Measurements from ENCODE around the gene STOM.

Gene STOM

DNA sequence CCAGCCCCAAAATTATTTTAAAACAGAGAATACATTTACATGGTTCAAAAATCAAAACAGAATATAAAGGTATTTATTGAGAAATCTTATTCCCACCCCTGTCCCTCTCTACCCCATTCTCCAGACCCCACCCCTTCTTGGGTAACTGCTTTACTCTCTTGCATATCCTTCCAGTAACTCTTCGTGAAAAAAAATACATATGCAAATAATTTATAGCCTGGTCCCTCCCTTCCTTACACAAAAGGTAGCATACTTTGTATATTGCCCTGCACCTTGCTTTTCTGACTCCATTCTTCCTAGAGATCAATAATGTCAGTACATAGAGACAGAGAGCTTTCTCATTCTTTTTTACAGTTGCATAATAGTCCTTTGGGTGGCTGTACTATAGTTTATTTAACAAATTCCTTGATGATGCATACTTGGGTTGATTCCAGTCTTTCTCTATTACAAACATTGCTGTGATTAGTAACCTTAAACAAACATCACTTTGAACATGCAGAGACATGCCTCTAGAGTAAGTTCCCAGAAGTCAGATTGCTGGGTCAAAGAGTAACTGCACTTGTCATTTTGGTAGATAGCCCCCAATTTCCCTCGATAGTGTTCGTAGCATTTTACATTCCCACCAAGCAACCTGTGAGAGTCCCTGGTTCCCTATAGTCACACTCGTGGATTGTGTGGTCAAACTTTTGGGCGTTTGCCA, 47.9 kb downstream of the STOM start:
- no peak for DNase-seq (ENCODE audit: low read depth in 2 of 2)

DNA sequence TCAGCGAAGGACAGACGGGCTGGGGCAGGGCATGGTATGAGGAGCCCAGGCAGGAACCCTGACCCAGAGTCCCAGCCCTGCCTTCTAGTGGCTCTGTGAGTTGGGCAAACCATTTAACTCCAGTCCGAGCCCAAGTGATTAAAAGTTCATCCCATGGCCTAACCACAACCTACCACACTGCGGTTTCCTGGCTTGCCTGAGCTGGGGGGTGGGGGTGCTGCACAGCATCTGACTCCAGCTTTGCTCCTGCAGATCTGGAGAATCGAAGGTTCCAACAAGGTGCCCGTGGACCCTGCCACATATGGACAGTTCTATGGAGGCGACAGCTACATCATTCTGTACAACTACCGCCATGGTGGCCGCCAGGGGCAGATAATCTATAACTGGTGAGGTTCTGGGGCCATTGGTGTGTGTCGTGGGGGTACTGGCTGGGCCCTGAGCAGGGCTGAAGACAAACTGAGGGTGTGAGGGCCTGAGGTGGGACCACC, 49.0 kb downstream of the STOM start:
- no peak for DNase-seq (ENCODE audit: low read depth in 2 of 2)

DNA sequence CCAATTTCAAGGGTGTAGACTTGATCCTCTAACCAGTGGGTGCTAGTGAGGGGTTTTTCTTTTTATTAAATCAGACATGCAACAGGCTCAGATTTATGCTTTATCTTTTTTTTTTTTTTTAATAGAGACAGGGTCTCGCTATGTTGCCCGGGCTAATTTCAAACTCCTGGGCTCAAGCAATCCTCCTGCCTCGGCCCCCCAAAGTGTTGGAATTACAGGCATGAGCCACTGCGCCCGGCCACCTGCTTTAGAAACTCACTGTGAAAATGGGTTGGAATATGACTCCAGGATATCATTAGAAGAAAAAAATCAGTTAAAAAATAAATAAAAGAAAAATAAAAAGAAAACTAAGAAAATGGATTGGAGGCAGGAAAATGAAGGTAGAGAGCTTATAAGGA, 50.7 kb downstream of the STOM start:
- no peak for DNase-seq (ENCODE audit: low read depth in 2 of 2)

DNA sequence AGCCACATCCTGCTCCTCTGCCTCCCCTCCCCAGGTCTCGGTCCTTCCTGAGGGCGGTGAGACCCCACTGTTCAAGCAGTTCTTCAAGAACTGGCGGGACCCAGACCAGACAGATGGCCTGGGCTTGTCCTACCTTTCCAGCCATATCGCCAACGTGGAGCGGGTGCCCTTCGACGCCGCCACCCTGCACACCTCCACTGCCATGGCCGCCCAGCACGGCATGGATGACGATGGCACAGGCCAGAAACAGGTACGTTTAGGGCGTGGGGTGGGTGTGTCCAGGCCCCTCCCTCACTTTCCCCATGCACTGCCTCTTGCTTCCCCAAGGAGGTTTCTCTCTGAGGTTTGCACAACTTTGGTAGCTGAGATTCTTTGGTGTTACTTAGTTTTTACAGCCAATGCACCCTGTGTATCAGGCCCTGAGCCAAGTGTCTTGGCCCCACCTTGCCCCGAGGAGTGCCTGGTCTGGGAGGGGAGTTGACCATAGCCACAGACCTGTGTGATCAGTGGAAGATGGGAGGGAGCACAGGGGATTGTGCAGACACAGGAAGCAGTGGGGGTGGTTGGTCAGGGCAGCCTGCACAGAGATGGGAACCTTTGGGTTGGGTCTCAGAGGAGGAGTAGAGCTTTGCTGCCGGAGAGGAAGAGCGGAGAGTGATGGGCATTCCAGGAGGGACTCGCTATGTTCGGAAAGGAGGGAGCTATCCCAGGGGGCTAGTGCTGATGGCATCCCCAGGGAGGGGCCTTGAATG, 51.2 kb downstream of the STOM start:
- no peak for DNase-seq (ENCODE audit: low read depth in 2 of 2)

DNA sequence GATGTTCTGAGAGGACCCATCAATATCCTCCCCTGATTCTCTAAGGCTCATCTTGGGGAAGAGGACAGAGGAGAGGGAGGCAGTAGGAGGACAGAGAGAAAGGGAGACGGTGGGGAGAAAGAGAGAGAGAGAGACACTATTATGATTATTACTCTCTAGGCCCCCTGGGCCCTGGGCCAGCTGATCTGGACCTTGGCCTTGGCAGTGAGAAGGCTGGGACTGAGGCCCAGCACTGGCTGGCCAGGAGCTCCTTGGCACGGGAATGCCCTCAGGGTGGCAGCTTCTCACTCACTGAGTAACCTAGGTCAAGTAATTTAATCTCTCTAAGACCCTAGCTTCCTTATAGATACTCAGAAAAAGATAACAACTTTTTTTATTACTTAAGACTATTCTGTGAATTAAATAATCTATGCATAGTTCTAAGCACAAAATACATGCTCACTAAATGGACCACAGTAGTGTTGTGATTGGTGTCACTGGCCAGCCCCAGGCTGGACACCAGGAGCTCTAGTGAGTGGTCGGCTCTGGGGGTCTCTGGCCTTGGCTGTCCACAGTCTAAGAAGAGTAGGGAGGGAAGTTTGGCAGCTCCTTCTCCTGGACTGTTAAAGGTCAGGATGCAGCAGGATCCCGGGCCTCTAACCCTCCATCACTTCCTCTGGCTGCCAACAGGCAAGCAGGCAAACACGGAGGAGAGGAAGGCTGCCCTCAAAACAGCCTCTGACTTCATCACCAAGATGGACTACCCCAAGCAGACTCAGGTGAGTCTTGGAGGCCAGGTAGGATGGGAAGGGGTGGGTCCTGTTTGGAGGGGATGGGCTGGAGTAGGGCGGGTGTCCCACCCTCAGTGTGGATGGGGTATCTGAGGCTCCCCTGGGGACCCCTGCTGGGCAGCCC, 52.1 kb downstream of the STOM start:
- DNase-seq (ENCODE audit: low read depth in 2 of 2): no peak

DNA sequence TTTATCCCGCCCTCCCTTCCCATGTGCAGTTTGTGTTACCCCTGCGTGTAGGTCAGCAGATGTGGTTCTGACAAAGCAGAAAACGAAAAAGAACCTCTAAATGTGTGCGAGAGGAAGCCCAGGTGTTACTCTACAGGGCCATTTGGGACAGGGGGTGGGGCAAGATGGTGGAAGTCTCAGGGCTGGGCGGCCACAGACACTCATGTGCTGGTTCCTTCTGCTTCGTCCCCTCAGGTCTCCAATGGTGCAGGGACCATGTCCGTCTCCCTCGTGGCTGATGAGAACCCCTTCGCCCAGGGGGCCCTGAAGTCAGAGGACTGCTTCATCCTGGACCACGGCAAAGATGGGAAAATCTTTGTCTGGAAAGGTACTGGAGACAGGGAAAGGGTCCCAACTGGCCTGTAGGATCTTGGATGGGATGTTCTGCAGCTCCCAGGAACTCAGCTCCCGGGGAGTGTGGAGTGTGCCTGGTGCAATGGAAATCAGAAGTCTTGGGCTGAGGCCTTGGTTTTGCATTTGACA, 53.1 kb downstream of the STOM start:
- no peak for DNase-seq (ENCODE audit: low read depth in 2 of 2)

DNA sequence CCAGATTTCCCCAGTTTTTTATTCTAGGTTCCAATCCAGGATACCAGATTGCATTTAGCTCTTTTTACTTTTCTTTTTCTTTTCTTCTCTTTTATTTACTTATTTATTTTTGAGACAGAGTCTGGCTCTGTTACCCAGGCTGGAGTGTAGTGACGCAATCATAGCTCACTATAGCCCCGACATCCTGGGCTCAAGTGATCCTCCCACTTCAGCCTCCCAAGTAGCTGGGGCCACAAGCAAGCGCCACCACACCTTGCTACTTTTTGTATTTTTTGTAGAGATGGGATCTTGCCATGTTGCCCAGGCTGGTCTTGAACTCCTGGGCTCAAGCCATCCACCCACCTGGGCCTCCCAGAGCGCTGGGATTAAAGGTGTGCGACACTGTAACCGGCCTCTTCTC, 53.7 kb downstream of the STOM start:
- no peak for DNase-seq (ENCODE audit: low read depth in 2 of 2)

DNA sequence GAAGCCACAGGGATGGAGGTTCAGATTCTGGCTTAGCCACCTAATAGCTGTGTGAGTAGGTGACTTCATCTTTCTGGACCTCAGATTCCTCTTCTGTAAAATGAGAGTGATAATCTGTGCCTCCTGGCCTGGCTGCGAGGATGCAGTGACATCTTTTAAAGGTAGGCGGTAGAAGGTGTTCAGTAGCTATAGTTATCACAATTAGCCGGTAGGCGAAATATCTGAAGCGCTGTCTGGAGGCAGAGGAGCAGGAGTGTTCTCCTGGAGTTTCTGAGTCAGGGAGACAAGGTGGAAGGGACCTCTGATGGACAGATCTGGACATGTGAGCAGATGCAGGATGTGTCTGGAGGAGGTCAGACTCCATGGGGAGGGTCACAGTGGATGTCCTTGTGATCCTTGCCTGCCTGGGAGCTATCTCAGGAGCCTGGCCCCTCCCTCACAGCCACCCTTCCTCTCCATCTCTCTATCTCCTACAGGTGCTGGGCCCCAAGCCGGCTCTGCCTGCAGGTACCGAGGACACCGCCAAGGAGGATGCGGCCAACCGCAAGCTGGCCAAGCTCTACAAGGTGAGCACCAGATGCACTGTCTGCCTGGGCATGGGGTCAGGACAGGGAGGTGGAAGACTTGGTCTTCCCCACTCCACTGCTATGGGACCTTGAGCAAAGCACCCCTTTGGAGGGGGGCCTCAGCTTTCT, 56.4 kb downstream of the STOM start:
- no peak for DNase-seq (ENCODE audit: low read depth in 2 of 2)

DNA sequence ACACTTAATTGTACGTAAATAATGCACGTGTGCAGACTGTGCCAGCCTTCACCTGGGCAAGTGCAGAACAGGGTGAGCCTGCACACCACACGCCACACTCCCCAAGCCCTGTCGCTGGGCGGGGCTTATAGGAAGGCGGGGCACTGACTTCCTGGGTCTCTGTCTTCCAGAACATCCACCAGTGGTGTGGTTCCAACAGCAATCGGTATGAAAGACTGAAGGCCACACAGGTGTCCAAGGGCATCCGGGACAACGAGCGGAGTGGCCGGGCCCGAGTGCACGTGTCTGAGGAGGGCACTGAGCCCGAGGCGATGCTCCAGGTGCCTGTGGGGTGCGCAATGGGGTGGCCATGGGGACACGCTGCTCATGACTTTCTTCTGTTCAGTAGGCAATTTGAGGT, 57.9 kb downstream of the STOM start:
- DNase-seq (ENCODE audit: low read depth in 2 of 2): no peak

DNA sequence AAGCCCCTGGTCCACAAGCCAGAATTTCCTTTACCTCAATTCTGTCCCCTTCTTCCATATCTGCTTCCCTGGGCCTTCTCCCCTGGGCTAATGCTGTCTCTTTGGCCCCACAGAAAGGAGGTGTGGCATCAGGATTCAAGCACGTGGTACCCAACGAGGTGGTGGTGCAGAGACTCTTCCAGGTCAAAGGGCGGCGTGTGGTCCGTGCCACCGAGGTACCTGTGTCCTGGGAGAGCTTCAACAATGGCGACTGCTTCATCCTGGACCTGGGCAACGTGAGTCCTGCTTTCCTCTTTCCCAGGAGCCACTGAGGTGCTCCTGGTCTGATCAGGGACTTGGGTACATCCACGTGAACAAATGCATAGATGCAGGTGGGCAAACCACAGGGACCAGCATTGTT, 59.5 kb downstream of the STOM start:
- DNase-seq (ENCODE audit: low read depth in 2 of 2): no peak

DNA sequence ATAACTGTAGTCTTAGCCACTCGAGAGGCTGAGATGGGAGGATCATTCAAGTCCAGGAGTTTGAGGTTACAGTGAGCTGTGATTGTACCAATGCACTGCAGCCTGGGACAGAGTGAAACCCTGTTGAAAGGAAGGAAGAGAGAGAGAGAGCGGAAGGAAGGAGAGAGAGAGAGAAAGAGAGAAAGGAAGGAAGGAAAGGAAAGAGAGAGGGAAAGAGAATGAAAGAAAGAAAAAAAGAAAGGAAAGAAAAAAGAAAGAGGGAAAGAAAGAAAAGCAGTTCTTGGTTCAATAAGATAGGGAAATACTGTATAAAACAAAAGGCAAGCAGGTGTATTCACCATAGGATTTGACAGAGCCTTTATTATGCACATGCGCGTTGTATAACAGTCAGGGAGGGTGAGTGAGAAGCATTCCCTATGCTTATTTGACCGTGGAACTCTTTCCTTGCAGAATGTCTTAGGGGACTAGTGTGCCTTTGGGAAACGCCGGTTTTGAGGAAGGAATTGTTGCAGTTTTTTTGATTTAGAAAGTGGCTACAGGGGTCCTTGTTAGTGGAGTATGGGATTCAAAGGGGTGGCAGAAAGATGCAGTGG, 60.1 kb downstream of the STOM start:
- no peak for DNase-seq (ENCODE audit: low read depth in 2 of 2)

DNA sequence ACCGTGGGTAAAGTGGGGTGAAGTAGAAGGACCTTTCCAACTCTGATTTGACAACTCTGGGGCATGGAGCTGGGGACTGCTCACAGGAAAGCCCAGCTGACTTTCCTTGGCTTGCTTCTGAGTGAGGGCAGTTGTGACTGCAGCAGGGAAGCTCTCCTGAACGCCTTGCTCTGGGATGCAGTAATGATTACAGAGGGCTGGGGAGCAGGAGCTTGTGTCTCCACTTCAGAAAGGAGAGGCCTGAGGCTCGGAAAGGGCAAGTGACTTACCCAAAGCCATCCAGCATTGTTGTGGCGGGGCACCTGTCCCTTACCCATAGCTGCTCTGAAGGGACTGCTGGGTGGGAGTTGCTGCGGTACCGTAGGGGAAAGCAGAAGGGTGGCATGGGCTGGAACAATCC, 60.9 kb downstream of the STOM start:
- no peak for DNase-seq (ENCODE audit: low read depth in 2 of 2)

DNA sequence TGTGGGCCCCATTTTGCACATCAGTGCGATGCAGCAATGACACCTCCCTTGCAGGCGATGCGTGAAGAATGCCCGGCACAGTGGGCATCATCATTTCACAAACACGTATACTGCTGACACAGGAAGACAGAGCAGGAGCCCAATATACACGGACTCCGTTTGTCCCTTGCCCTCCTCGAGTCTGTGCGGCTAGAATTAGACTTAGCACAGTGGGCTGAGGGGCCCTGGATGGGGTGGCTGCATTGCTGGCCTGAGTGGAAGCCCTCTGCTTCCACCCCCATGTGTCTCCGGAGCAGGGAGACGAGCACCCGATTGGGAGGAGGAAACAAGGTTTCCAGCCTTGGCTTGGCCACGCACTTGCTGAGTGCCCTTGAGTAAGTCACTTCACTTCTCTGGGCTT, 61.3 kb downstream of the STOM start:
- no peak for DNase-seq (ENCODE audit: low read depth in 2 of 2)

DNA sequence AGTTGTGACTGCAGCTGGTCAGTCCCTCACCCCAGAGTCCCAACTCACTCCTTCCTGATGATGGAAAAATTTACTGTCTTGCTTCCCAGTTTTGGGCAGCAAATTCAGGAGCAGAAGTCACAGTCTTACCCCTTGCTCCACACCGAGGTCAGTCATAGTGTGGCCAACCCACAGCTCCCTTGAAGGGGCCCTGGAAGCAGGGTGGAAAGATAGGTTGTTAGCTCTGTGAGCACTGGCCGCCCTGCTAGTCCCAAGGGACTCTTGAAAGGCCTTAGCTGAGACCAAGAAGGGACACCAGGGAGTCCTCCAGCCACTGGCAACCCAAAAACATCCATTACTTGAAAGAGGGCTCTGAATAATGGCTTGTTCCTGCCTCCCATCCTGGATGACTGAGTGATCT, 62.1 kb downstream of the STOM start:
- no peak for DNase-seq (ENCODE audit: low read depth in 2 of 2)

DNA sequence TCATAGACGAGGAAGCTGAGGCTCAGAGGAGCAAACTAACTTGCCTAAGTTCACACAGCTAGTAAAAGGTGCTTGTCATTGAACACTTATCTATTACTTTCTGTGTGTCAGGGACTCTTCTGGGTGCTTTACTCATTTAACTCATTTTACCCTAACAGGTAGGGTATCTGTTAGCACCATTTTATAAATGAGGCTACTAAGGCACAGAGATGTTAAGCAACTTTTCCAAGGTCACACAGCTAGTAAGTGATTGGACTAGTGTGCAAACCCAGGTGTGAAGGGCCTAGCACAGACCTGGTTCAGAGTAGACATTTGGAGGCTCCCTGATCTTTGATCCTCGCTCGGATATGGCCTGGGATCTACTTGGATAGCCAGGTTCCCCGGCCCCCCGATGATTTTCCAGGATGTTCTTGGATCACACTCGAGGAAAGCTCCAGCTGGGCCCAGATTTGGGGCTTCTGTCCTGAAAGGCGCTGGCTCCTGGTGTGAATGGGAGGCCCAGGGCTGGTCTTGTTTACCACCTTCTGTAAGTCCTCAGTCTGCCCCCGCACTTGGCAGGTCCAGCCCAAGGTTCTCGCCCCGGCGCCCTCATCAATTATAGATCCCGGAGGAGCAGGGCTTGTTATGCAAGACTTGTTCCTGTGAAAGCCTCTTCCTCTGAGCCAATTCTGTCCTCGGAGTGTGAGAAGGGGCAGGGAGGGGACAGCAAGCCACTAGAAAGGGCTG, 64.6 kb downstream of the STOM start:
- DNase-seq (ENCODE audit: low read depth in 2 of 2): no peak

DNA sequence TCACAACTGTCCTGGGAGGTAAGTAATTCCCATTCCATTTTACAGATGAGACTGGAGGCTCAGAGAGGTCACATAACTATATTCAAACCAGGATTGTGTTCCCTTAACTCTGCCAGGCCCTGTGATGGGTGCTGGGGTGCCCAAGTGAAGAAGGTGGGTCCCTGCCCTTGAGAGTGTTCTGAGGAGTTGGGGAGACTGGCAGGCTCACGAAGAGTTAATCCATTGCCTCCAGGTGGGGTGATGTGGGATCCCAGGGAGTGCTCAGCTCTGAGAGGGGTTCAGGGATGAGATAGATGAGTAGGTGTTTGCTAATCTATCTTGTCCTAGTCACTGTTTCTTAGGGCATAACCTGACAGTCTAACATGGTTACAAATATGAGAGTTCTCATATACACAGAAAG, 65.3 kb downstream of the STOM start:
- no peak for DNase-seq (ENCODE audit: low read depth in 2 of 2)

DNA sequence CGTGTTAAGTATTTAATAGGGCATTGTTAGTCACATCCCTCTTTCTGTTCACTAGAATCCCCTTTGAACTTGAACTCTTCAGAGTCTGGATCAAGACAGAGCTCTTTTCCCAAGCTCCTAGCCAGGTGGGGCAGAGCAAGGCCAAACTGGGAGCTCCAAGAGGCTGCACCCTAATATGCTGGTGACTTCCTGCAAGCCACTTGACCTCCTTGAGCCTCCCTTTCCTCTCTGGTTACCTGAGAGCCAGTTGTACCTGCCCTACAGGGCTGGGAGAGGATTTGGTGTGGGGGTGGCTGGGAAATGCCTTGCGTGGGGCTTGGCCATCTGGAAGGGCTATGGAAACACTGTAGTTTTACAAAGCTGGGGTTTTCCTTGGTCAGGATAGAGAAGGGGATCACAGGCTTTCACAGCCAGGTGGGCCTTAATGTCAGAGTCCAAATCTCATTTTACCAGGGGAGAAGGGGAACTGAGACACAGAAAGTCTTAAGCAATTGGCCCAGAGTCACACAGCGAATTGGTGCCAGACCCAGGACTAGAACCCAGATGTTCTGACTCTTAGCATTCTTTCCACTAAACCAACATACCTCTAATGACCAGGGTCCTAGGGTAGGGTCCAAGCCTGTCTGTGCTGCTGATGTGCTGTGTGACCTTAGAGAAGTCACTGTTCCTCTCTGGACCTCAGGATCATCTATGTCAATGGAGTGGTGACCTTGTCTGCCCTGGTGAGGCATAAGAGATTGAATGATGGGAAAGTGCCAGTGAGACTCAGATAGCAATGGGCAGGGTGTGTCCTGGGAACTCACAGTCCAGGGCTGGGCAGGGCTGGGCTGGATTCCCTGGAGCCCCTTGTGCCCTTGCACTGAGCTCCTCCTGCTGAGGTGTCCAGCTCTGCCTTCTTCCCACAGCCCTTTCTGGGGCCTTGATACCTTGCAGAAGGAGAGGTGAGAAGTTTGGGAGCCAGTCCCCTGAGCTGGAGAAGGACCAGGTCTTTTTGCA, 66.3 kb downstream of the STOM start:
- no peak for DNase-seq (ENCODE audit: low read depth in 2 of 2)

DNA sequence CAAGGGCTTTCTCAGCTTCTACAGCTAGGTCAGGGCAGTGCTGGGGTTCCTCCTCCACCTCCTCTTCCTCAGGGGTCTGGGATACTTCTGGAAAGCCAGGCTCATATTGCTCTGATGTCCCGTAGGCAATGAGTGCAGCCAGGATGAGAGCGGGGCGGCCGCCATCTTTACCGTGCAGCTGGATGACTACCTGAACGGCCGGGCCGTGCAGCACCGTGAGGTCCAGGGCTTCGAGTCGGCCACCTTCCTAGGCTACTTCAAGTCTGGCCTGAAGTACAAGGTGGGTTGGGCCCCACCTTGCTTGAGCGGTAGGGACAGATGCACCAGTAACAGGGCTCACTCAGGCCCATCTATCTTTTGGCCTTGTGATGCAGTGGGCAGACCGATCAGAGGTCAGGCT, 67.3 kb downstream of the STOM start:
- no peak for DNase-seq (ENCODE audit: low read depth in 2 of 2)

DNA sequence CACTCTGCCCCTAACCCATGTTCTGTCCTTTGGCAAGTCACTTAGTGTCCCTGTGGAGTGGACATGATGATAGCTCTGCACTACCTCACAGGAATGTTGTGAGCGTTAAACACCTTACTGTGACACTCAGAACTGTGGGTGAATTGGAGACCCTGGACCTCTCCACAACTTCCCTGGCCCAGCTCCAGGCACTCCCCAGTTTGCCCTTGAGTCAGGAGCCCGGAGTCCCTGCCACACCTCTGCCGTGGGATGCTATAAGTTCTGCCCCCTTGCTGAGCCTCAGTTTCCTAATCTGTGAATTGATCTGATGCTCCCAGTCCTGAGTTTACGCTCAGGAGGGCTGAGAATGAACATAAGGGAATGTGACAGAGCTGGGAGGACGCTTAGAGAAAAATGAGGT, 67.7 kb downstream of the STOM start:
- DNase-seq (ENCODE audit: low read depth in 2 of 2): no peak
